A673 (cell line): ENCODE data around the gene PDIA4.

Source experiments
- CTCF ChIP-seq: fragments of 300-800, 200-600 bp; sonication (generic); conservative IDR thresholded peaks from 2 replicates; pipeline ENCODE4 v1.5.1; 2017; ENCODE audit warnings: low read depth, mild to moderate bottlenecking, antibody characterized with exemption, low read length, moderate library complexity, mixed read lengths
- EZH2 ChIP-seq: fragments of 200-600 bp; sonication (generic); IDR thresholded peaks from 2 replicates; pipeline ENCODE4 v1.6.1; 2017; ENCODE audit warnings: borderline replicate concordance, low read depth, mild to moderate bottlenecking, mixed read lengths, antibody characterized with exemption, low read length; ENCODE audit not compliant: poor library complexity, severe bottlenecking

GRCh38 chr7:149075286-149075685, 47.0 kb upstream of the PDIA4 start:
- TF ChIP-seq CTCF (no peak), EZH2 (no peak)
